ENCODE results near the gene SFRP5. TPM values are rescaled to one million over a fixed set of nuclear protein-coding genes. Genes with fewer than 3 reads are reported as not detected.

The SFRP5 gene
- total RNA-seq, 1 donor = not detected

GRCh38 chr10:97812696-97813095 is 40.9 kb upstream of the SFRP5 start:
- H3K4me3 ChIP-seq (ENCODE audit: low read depth, low read length) = no peak overlapping the region
- DNase-seq (ENCODE audit: low read depth) = no peak
- TF ChIP-seq CTCF (IDR thresholded peaks at IDR 0.05; ENCODE audit: insufficient read depth, low read depth, low read length) = no peak

DNA sequence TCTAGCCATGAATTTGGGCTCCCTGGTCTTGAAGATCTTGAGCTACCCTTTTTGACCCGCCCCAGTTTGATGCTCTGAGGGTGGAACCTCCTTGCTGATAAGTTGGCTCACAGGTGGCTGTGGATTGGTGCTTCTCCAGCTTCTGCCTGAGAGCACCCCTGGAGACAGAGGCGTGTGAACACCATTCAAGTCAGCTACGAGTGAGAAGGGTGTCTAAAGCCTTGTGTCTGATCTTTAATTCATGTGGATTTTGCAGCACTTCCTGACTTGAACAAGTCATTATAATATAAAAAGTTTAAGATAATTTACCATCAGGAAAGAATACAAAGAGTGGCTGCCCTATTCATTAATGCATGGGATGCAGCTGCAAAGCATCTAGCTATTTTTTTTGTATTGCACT is 40.2 kb upstream of the SFRP5 start:
- TF ChIP-seq CTCF (IDR thresholded peaks at IDR 0.05; ENCODE audit: insufficient read depth, low read depth, low read length) = no peak
- no peak for DNase-seq (ENCODE audit: low read depth)
- no peak overlapping the region for H3K4me3 ChIP-seq (ENCODE audit: low read depth, low read length)

- H3K4me3 ChIP-seq (ENCODE audit: low read depth, low read length) = no peak overlapping the region
- DNase-seq (ENCODE audit: low read depth) = no peak
- TF ChIP-seq CTCF (IDR thresholded peaks at IDR 0.05; ENCODE audit: insufficient read depth, low read depth, low read length) = no peak
These were observed 38.6 kb upstream of the SFRP5 start for GRCh38 chr10:97810446-97810845.

GRCh38 chr10:97805949-97806348 is 34.1 kb upstream of the SFRP5 start:
- no peak overlapping the region for H3K4me3 ChIP-seq (ENCODE audit: low read depth, low read length)
- DNase-seq (ENCODE audit: low read depth) = no peak
- no peak for TF ChIP-seq CTCF (IDR thresholded peaks at IDR 0.05; ENCODE audit: insufficient read depth, low read depth, low read length)

- peak; percentile 25 for DNase-seq (ENCODE audit: low read depth)
- no peak for TF ChIP-seq CTCF (IDR thresholded peaks at IDR 0.05; ENCODE audit: insufficient read depth, low read depth, low read length)
- H3K4me3 ChIP-seq (ENCODE audit: low read depth, low read length) = no peak overlapping the region
These were observed 33.5 kb upstream of the SFRP5 start for GRCh38 chr10:97805096-97805884.

DNA sequence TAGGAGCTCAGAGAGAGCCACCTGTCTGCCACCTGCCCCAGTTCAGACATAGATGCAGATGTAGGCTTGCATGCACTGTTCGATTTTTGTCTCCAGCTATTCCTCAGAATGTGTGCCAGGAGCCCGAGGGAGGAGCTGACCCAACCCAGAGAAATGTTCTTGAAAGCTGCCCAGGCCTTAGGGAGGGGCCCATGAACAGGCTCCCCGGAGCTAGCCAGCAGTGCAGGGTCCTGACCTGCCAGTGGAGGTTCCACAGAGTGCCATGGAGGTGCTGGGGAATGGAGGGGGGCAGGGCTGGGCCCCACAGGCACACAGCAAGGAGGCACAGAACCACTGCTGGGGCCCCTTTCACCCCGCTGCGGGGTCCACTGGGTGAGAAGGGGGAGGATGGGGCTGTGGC is 29.6 kb upstream of the SFRP5 start:
- no peak for TF ChIP-seq CTCF (IDR thresholded peaks at IDR 0.05; ENCODE audit: insufficient read depth, low read depth, low read length)
- DNase-seq (ENCODE audit: low read depth) = no peak
- no peak overlapping the region for H3K4me3 ChIP-seq (ENCODE audit: low read depth, low read length)

DNA sequence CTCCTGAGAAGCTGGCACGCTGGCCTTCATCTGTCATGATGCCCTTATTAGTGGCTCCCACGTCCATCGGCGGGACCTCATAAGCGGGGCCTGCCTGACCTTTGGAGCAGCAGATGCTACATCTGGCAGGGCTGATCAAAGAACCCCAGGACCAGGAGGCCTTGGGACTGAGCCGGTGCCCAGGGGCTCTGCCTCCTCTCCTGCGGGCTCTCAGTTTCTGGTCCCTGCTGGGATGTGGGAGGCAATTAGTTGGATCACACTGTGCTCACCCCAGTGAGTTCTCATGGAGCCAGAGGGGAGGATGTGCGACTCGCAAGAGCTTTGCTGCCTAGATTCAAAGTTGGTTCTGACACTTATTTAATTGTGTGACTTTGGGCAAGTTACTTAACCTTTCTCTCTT is 28.7 kb upstream of the SFRP5 start:
- no peak for DNase-seq (ENCODE audit: low read depth)
- TF ChIP-seq CTCF (IDR thresholded peaks at IDR 0.05; ENCODE audit: insufficient read depth, low read depth, low read length) = no peak
- no peak overlapping the region for H3K4me3 ChIP-seq (ENCODE audit: low read depth, low read length)
